ENCODE data around the gene TNNI3K.

DNA sequence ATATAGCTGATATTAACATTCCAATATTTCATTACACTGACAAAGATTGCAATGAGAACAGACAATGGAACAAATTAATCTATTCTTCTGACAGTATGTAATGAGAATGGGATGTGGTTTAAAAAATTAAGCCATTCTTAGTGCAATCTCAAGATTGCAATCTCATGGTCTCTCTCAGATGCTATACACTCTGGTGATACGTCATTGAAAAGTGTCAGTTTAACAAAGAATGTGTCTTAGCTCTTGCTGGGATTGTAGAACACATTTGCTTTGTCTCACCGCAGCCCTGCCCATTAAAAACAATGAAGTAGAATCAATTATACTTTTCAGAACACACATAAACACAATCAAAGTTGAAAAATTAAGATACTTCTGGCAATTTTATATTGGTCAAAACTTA is 222.1 kb downstream of the TNNI3K start:
- TF ChIP-seq TAF1 (IDR thresholded peaks at IDR 0.05; ENCODE audit: control insufficient read depth, extremely low read depth, insufficient read depth, low read length, severe bottlenecking) (no peak), SREBF1 (IDR thresholded peaks at IDR 0.05; ENCODE audit: borderline replicate concordance, low read depth, low read length) (no peak), KDM1A (IDR thresholded peaks at IDR 0.05) (no peak), RFX5 (IDR thresholded peaks at IDR 0.05; ENCODE audit: low read depth, low read length) (no peak), BHLHE40 (IDR thresholded peaks at IDR 0.05; ENCODE audit: low read length) (no peak), FOXJ3 (CRISPR knock-in tag; IDR thresholded peaks at IDR 0.05) (no peak), MEF2A (IDR thresholded peaks at IDR 0.05; ENCODE audit: control insufficient read depth, low read depth, low read length) (no peak)
- TF ChIP-seq, protein P1, sequence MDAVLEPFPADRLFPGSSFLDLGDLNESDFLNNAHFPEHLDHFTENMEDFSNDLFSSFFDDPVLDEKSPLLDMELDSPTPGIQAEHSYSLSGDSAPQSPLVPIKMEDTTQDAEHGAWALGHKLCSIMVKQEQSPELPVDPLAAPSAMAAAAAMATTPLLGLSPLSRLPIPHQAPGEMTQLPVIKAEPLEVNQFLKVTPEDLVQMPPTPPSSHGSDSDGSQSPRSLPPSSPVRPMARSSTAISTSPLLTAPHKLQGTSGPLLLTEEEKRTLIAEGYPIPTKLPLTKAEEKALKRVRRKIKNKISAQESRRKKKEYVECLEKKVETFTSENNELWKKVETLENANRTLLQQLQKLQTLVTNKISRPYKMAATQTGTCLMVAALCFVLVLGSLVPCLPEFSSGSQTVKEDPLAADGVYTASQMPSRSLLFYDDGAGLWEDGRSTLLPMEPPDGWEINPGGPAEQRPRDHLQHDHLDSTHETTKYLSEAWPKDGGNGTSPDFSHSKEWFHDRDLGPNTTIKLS (IDR thresholded peaks at IDR 0.05; ENCODE audit: borderline replicate concordance, low read depth) = no peak
- TF ChIP-seq, protein P2, sequence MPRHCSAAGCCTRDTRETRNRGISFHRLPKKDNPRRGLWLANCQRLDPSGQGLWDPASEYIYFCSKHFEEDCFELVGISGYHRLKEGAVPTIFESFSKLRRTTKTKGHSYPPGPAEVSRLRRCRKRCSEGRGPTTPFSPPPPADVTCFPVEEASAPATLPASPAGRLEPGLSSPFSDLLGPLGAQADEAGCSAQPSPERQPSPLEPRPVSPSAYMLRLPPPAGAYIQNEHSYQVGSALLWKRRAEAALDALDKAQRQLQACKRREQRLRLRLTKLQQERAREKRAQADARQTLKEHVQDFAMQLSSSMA (CRISPR knock-in tag; IDR thresholded peaks at IDR 0.05) = no peak
- TF ChIP-seq, protein P3, sequence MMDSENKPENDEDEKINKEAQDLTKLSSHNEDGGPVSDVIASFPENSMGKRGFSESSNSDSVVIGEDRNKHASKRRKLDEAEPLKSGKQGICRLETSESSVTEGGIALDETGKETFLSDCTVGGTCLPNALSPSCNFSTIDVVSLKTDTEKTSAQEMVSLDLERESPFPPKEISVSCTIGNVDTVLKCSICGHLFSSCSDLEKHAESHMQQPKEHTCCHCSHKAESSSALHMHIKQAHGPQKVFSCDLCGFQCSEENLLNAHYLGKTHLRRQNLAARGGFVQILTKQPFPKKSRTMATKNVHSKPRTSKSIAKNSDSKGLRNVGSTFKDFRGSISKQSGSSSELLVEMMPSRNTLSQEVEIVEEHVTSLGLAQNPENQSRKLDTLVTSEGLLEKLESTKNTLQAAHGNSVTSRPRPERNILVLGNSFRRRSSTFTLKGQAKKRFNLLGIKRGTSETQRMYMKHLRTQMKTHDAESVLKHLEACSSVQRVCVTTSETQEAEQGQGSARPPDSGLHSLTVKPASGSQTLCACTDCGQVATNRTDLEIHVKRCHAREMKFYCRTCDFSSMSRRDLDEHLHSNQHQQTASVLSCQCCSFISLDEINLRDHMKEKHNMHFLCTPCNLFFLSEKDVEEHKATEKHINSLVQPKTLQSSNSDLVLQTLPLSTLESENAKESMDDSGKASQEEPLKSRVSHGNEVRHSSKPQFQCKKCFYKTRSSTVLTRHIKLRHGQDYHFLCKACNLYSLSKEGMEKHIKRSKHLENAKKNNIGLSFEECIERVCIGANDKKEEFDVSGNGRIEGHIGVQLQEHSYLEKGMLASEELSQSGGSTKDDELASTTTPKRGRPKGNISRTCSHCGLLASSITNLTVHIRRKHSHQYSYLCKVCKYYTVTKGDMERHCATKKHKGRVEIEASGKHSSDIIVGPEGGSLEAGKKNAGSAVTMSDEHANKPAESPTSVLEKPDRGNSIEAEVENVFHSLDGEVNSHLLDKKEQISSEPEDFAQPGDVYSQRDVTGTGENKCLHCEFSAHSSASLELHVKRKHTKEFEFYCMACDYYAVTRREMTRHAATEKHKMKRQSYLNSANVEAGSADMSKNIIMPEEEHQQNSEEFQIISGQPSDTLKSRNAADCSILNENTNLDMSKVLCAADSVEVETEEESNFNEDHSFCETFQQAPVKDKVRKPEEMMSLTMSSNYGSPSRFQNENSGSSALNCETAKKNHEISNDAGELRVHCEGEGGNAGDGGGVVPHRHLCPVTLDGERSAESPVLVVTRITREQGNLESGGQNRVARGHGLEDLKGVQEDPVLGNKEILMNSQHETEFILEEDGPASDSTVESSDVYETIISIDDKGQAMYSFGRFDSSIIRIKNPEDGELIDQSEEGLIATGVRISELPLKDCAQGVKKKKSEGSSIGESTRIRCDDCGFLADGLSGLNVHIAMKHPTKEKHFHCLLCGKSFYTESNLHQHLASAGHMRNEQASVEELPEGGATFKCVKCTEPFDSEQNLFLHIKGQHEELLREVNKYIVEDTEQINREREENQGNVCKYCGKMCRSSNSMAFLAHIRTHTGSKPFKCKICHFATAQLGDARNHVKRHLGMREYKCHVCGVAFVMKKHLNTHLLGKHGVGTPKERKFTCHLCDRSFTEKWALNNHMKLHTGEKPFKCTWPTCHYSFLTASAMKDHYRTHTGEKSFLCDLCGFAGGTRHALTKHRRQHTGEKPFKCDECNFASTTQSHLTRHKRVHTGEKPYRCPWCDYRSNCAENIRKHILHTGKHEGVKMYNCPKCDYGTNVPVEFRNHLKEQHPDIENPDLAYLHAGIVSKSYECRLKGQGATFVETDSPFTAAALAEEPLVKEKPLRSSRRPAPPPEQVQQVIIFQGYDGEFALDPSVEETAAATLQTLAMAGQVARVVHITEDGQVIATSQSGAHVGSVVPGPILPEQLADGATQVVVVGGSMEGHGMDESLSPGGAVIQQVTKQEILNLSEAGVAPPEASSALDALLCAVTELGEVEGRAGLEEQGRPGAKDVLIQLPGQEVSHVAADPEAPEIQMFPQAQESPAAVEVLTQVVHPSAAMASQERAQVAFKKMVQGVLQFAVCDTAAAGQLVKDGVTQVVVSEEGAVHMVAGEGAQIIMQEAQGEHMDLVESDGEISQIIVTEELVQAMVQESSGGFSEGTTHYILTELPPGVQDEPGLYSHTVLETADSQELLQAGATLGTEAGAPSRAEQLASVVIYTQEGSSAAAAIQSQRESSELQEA (IDR thresholded peaks at IDR 0.05; ENCODE audit: low read depth) = no peak
- TF ChIP-seq, protein P4, sequence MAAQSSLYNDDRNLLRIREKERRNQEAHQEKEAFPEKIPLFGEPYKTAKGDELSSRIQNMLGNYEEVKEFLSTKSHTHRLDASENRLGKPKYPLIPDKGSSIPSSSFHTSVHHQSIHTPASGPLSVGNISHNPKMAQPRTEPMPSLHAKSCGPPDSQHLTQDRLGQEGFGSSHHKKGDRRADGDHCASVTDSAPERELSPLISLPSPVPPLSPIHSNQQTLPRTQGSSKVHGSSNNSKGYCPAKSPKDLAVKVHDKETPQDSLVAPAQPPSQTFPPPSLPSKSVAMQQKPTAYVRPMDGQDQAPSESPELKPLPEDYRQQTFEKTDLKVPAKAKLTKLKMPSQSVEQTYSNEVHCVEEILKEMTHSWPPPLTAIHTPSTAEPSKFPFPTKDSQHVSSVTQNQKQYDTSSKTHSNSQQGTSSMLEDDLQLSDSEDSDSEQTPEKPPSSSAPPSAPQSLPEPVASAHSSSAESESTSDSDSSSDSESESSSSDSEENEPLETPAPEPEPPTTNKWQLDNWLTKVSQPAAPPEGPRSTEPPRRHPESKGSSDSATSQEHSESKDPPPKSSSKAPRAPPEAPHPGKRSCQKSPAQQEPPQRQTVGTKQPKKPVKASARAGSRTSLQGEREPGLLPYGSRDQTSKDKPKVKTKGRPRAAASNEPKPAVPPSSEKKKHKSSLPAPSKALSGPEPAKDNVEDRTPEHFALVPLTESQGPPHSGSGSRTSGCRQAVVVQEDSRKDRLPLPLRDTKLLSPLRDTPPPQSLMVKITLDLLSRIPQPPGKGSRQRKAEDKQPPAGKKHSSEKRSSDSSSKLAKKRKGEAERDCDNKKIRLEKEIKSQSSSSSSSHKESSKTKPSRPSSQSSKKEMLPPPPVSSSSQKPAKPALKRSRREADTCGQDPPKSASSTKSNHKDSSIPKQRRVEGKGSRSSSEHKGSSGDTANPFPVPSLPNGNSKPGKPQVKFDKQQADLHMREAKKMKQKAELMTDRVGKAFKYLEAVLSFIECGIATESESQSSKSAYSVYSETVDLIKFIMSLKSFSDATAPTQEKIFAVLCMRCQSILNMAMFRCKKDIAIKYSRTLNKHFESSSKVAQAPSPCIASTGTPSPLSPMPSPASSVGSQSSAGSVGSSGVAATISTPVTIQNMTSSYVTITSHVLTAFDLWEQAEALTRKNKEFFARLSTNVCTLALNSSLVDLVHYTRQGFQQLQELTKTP (IDR thresholded peaks at IDR 0.05; ENCODE audit: low read depth in 1 of 2, partially characterized antibody in 2 of 2) = no peak

All from K562 (cell line).